ENCODE data around the gene CDH26. TPM values are rescaled to one million over a fixed set of nuclear protein-coding genes. Genes with fewer than 3 reads are reported as not detected.

CDH26 gene
- total and polyA plus RNA-seq, 2 donors (not counting 3 experiments of a cell fraction or from before 2014, with no cell fraction given), result 0.01 TPM; not detected in 1

DNA sequence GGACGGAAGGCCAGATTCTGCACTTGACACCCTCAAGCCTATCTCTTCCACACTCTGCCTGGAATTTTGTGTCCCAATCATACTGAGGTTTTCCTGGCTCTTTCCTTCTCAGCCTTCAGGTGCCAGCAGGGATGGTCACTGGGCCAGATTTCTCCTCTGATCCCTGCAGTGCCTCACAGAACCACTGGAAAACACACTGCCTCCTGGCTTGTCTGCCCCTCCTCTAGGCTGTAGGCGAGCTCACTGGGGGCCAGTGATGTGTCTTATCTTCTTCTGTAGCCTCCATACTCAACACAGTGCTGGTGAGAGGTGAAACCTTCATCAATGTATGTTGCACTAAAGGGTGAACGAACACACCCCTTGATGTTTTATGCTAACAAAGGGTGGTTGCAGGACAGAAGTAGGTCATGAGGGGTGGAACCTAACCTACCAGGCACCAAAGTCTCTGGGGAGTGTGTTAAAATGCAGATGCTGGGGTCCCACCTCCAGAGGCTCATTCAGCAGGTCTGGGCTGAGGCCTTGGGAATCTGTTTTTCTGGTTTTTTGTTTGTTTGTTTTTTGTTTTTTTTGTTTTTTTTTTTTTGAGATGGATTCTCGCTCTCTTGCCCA lies 80.3 kb downstream of the CDH26 start:
- H3K27me3 ChIP-seq (ENCODE audit: control insufficient read depth in 2 of 2, insufficient read depth in 2 of 2, low read length in 2 of 2), result no peaks in the 10 kb centered on the region
- no peak overlapping the region for H3K4me3 ChIP-seq (replicated peaks in 1 of 3; ENCODE audit: insufficient read depth in 1 of 3, low read depth in 1 of 3, low read length in 3 of 3)
- no peak for DNase-seq (ENCODE audit: low read depth, low spot score)
- H3K36me3 ChIP-seq (ENCODE audit: control insufficient read depth in 2 of 2, extremely low read depth in 1 of 2, insufficient read depth in 2 of 2, low read length in 2 of 2), result no peaks in the 10 kb centered on the region
- no peak overlapping the region for H3K27ac ChIP-seq (ENCODE audit: insufficient read depth, low read depth, low read length)
- FAIRE-seq, result no peak
- no peak overlapping the region for H3K9ac ChIP-seq (replicated peaks; ENCODE audit: extremely low read depth, insufficient read depth, low read length)
- H3K9me3 ChIP-seq (replicated peaks; ENCODE audit: control insufficient read depth, insufficient read depth, low read length), result no peaks in the 10 kb centered on the region
- intact Hi-C loops (cut with micrococcal nuclease), result no loop called here
- H3K4me1 ChIP-seq (ENCODE audit: control insufficient read depth, extremely low read depth, insufficient read depth, low read length), result no peaks in the 10 kb centered on the region
- no peak overlapping the region for H3K4me2 ChIP-seq (ENCODE audit: insufficient read depth, low read length)
- TF ChIP-seq, protein P1, sequence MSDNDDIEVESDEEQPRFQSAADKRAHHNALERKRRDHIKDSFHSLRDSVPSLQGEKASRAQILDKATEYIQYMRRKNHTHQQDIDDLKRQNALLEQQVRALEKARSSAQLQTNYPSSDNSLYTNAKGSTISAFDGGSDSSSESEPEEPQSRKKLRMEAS (IDR thresholded peaks at IDR 0.05; ENCODE audit: insufficient read depth, insufficient read length), result no peak
- no peak for TF ChIP-seq MYC (IDR thresholded peaks at IDR 0.05; ENCODE audit: low read depth, low read length)
- no peak for TF ChIP-seq JUN (IDR thresholded peaks at IDR 0.05; ENCODE audit: borderline replicate concordance, insufficient read depth, insufficient read length, low read depth)
- TF ChIP-seq POLR2A (IDR thresholded peaks at IDR 0.05; ENCODE audit: low read depth, low read length), result no peak
- no peak for TF ChIP-seq FOS (IDR thresholded peaks at IDR 0.05; ENCODE audit: borderline replicate concordance, insufficient read depth, low read length)
- H3K9me1 ChIP-seq (replicated peaks; ENCODE audit: control insufficient read depth, extremely low read depth, insufficient read depth, low read length), result no peaks in the 10 kb centered on the region
- dilution Hi-C loops (cut with MboI; ENCODE audit: extremely low pct_ligation_motif_present, low sequenced_read_pairs), result no loop called here
- BruUV-seq (replicated peaks), result no TSS peak
- POLR2A ChIA-PET, result no interaction called here
- H2AFZ ChIP-seq (ENCODE audit: low read depth, low read length), result no peak overlapping the region
- CTCF ChIA-PET, result no interaction called here
- no peaks in the 10 kb centered on the region for H4K20me1 ChIP-seq (replicated peaks; ENCODE audit: control insufficient read depth, extremely low read depth, insufficient read depth, low read length)
- no peaks in the 10 kb centered on the region for H3K79me2 ChIP-seq (ENCODE audit: control insufficient read depth, insufficient read depth, low read length)

DNA sequence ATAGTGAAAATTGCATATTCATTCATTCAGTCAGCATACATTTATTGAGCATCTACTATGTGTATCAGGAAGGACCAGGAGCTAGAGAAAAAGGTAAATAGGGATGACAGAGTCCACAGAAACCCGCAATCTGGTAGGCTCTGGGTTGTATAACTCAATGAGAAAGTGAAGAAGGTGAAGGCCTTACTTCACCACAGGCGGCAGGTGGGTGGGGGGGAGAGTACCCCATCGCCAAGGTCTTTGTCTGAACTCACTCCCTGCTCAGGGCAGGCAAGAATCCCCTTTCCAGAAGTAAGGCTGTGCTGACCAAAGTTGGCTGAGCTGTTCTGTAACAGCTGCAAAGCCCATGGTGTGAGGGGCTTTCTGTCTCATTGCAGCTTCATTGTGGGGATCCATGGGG lies 81.3 kb downstream of the CDH26 start:
- ChIA-PET CTCF (no interaction called here), POLR2A (no interaction called here)
- no peak overlapping the region for H3K4me2 ChIP-seq (ENCODE audit: insufficient read depth, low read length)
- H3K9ac ChIP-seq (replicated peaks; ENCODE audit: extremely low read depth, insufficient read depth, low read length), result no peak overlapping the region
- no peak for FAIRE-seq
- no peak overlapping the region for H3K4me3 ChIP-seq (replicated peaks in 1 of 3; ENCODE audit: insufficient read depth in 1 of 3, low read depth in 1 of 3, low read length in 3 of 3)
- no peaks in the 10 kb centered on the region for H3K9me3 ChIP-seq (replicated peaks; ENCODE audit: control insufficient read depth, insufficient read depth, low read length)
- no peaks in the 10 kb centered on the region for H3K36me3 ChIP-seq (ENCODE audit: control insufficient read depth in 2 of 2, extremely low read depth in 1 of 2, insufficient read depth in 2 of 2, low read length in 2 of 2)
- H4K20me1 ChIP-seq (replicated peaks; ENCODE audit: control insufficient read depth, extremely low read depth, insufficient read depth, low read length), result no peaks in the 10 kb centered on the region
- intact Hi-C loops (cut with micrococcal nuclease) (no loop called here), dilution Hi-C loops (cut with MboI; ENCODE audit: extremely low pct_ligation_motif_present, low sequenced_read_pairs) (no loop called here)
- no TSS peak for BruUV-seq (replicated peaks)
- no peaks in the 10 kb centered on the region for H3K27me3 ChIP-seq (ENCODE audit: control insufficient read depth in 2 of 2, insufficient read depth in 2 of 2, low read length in 2 of 2)
- no peaks in the 10 kb centered on the region for H3K9me1 ChIP-seq (replicated peaks; ENCODE audit: control insufficient read depth, extremely low read depth, insufficient read depth, low read length)
- H2AFZ ChIP-seq (ENCODE audit: low read depth, low read length), result no peak overlapping the region
- no peaks in the 10 kb centered on the region for H3K79me2 ChIP-seq (ENCODE audit: control insufficient read depth, insufficient read depth, low read length)
- TF ChIP-seq MYC (IDR thresholded peaks at IDR 0.05; ENCODE audit: low read depth, low read length) (no peak), POLR2AphosphoS5 (IDR thresholded peaks at IDR 0.05; ENCODE audit: insufficient read depth, low read depth, low read length) (no peak), EZH2 (IDR thresholded peaks at IDR 0.05; ENCODE audit: borderline replicate concordance, low read depth, low read length, severe bottlenecking) (no peak), FOS (IDR thresholded peaks at IDR 0.05; ENCODE audit: borderline replicate concordance, insufficient read depth, low read length) (no peak), POLR2A (IDR thresholded peaks at IDR 0.05; ENCODE audit: low read depth, low read length) (no peak)
- TF ChIP-seq, protein P2, sequence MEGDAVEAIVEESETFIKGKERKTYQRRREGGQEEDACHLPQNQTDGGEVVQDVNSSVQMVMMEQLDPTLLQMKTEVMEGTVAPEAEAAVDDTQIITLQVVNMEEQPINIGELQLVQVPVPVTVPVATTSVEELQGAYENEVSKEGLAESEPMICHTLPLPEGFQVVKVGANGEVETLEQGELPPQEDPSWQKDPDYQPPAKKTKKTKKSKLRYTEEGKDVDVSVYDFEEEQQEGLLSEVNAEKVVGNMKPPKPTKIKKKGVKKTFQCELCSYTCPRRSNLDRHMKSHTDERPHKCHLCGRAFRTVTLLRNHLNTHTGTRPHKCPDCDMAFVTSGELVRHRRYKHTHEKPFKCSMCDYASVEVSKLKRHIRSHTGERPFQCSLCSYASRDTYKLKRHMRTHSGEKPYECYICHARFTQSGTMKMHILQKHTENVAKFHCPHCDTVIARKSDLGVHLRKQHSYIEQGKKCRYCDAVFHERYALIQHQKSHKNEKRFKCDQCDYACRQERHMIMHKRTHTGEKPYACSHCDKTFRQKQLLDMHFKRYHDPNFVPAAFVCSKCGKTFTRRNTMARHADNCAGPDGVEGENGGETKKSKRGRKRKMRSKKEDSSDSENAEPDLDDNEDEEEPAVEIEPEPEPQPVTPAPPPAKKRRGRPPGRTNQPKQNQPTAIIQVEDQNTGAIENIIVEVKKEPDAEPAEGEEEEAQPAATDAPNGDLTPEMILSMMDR (IDR thresholded peaks at IDR 0.05; ENCODE audit: extremely low read depth in 1 of 2, insufficient read depth in 1 of 2, low read depth in 1 of 2, low read length in 2 of 2), result no peak
- no peaks in the 10 kb centered on the region for H3K4me1 ChIP-seq (ENCODE audit: control insufficient read depth, extremely low read depth, insufficient read depth, low read length)
- DNase-seq (ENCODE audit: low read depth, low spot score), result no peak
- H3K27ac ChIP-seq (ENCODE audit: insufficient read depth, low read depth, low read length), result no peak overlapping the region

Data from endothelial cell of umbilical vein (primary cell).